Measurements from ENCODE around the gene SFTPB. TPM values are rescaled to one million over a fixed set of nuclear protein-coding genes. Genes with fewer than 3 reads are reported as not detected.

The SFTPB gene
- total RNA-seq, 1 donor from 2014 or later, result not detected

GRCh38 chr2:85695121-85695520 lies 27.1 kb upstream of the SFTPB start:
- Mint-ChIP-seq H3K27ac (ENCODE audit: unreplicated experiment) (no peak overlapping the region), H3K36me3 (ENCODE audit: unreplicated experiment) (peaks cover 6% of the 10 kb centered on the region), H3K4me3 (ENCODE audit: unreplicated experiment) (no peak overlapping the region), H3K9me3 (ENCODE audit: unreplicated experiment) (peaks cover 2% of the 10 kb centered on the region), H3K4me1 (ENCODE audit: low read depth, unreplicated experiment) (no peaks in the 10 kb centered on the region), H3K27me3 (ENCODE audit: unreplicated experiment) (peaks cover 4% of the 10 kb centered on the region)
- no peak for DNase-seq
- TF ChIP-seq, protein P1, sequence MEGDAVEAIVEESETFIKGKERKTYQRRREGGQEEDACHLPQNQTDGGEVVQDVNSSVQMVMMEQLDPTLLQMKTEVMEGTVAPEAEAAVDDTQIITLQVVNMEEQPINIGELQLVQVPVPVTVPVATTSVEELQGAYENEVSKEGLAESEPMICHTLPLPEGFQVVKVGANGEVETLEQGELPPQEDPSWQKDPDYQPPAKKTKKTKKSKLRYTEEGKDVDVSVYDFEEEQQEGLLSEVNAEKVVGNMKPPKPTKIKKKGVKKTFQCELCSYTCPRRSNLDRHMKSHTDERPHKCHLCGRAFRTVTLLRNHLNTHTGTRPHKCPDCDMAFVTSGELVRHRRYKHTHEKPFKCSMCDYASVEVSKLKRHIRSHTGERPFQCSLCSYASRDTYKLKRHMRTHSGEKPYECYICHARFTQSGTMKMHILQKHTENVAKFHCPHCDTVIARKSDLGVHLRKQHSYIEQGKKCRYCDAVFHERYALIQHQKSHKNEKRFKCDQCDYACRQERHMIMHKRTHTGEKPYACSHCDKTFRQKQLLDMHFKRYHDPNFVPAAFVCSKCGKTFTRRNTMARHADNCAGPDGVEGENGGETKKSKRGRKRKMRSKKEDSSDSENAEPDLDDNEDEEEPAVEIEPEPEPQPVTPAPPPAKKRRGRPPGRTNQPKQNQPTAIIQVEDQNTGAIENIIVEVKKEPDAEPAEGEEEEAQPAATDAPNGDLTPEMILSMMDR (IDR thresholded peaks at IDR 0.05; ENCODE audit: partially characterized antibody, unreplicated experiment), result no peak

DNA sequence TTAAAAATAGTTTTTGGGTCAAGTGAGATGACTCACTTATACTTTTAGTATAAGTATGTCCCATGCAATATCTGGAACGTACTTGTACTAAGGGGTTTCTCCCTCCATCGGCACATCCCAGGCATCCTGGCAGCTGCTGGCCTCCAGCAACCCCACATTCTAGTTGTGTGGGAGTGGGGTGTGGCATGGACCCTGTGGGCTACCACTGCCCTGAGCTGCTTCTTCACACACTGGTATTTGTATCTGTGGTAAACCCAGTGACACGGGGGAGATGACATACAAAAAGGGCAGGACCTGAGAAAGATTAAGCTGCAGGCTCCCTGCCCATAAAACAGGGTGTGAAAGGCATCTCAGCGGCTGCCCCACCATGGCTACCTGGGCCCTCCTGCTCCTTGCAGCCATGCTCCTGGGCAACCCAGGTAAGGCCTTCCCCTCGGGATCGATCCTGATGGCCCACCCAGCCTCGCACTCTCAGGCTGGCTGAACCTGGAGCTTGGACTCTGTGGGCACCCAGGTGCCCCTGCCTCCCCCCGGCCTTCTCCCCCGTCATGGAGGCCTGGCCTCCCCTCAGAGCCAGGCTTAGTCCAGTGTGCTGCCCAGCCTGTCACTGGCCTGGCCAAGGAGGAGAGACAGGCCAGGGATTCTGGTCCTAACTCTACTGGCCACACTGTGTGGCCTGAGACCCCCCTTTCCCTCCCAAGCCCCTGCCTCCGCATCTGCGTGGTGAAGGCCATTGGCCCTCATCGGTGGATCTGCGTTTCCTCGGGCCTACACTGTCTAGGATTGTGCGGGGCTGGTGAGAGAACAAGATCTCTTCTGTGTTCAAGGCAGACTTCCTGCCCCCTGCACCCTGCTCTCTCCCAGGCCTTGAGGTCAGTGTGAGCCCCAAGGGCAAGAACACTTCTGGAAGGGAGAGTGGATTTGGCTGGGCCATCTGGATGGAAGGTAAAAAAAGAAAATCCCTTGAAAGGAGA lies 26.3 kb upstream of the SFTPB start, which contains the start of gene GNLY:
Gene GNLY (plus strand): TSS at position 307 of the 974 bp plus-strand sequence. CDS start 61 bp downstream, at position 368.
- Mint-ChIP-seq H3K27me3 (ENCODE audit: unreplicated experiment) (peaks cover 4% of the 10 kb centered on the region), H3K4me1 (ENCODE audit: low read depth, unreplicated experiment) (no peaks in the 10 kb centered on the region), H3K36me3 (ENCODE audit: unreplicated experiment) (peaks cover 4% of the 10 kb centered on the region), H3K4me3 (ENCODE audit: unreplicated experiment) (no peak within 1 kb of the TSS), H3K27ac (ENCODE audit: unreplicated experiment) (no peak within 1 kb of the TSS), H3K9me3 (ENCODE audit: unreplicated experiment) (peaks cover 2% of the 10 kb centered on the region)
- DNase-seq, result no peak
- TF ChIP-seq, protein P1 (IDR thresholded peaks at IDR 0.05; ENCODE audit: partially characterized antibody, unreplicated experiment), result no peak

- Mint-ChIP-seq H3K27me3 (ENCODE audit: unreplicated experiment) (peaks cover 4% of the 10 kb centered on the region), H3K36me3 (ENCODE audit: unreplicated experiment) (no peaks in the 10 kb centered on the region), H3K9me3 (ENCODE audit: unreplicated experiment) (peaks cover 2% of the 10 kb centered on the region), H3K4me3 (ENCODE audit: unreplicated experiment) (no peak overlapping the region), H3K27ac (ENCODE audit: unreplicated experiment) (no peak overlapping the region), H3K4me1 (ENCODE audit: low read depth, unreplicated experiment) (no peaks in the 10 kb centered on the region)
- no peak for DNase-seq
- TF ChIP-seq, protein P1 (IDR thresholded peaks at IDR 0.05; ENCODE audit: partially characterized antibody, unreplicated experiment), result no peak
These were observed 24.1 kb upstream of the SFTPB start for GRCh38 chr2:85692039-85692645.

DNA sequence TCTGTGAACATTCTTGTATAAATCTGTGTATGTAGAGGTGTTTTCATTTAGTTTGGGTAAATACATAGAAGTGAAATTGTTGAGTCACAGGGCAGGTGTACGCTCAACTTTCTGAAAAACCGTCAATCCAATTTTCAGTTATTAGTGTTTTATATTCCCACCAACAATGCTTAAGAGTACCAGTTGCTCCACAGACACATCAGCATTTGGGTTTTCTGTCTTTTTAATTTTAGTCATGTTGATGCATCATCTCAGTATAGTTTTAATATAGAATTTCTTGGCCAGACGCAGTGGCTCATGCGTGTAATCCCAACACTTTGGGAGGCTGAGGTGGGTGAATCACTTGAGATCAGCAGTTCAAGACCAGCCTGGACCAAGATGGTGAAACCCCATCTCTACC lies 22.9 kb upstream of the SFTPB start:
- Mint-ChIP-seq H3K27me3 (ENCODE audit: unreplicated experiment) (peaks cover 2% of the 10 kb centered on the region), H3K4me3 (ENCODE audit: unreplicated experiment) (no peak overlapping the region), H3K4me1 (ENCODE audit: low read depth, unreplicated experiment) (no peaks in the 10 kb centered on the region), H3K9me3 (ENCODE audit: unreplicated experiment) (no peaks in the 10 kb centered on the region), H3K36me3 (ENCODE audit: unreplicated experiment) (no peaks in the 10 kb centered on the region), H3K27ac (ENCODE audit: unreplicated experiment) (no peak overlapping the region)
- TF ChIP-seq, protein P1 (IDR thresholded peaks at IDR 0.05; ENCODE audit: partially characterized antibody, unreplicated experiment), result no peak
- no peak for DNase-seq

Data from glutamatergic neuron (in vitro differentiated cells).